Kidney tubule cell (primary cell): ENCODE measurements around the gene LCLAT1.
"Not testable (repeated sequence)": the region's sequence is repeated elsewhere in the genome, so short reads cannot be mapped to it uniquely, and the experiment has no call there.

Source experiments
- DNase-seq: peaks from one replicate; pipeline ENCODE4 v3.0.0-alpha.2; 2018; ENCODE audit warnings: low spot score

LCLAT1 gene

DNA sequence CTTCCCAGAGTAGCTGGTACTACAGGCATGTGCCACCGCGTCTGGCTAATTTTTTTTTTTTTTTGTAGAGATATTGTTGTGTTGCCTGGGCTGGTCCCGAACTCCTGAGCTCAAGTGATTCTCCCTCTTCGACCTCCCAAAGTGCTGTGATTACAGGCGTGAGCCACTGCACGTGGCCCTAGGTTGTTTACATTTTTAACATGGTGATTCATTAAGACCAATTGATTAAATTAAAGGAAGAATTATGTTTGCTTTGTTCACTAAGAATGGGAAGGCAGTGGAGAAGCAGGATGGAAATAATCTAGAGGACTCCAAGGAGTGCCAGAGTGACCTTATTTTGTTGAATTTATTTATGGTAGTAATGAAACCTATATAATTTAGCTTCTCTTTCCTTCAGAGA lies 7.5 kb downstream of the LCLAT1 start:
- no peak for DNase-seq

DNA sequence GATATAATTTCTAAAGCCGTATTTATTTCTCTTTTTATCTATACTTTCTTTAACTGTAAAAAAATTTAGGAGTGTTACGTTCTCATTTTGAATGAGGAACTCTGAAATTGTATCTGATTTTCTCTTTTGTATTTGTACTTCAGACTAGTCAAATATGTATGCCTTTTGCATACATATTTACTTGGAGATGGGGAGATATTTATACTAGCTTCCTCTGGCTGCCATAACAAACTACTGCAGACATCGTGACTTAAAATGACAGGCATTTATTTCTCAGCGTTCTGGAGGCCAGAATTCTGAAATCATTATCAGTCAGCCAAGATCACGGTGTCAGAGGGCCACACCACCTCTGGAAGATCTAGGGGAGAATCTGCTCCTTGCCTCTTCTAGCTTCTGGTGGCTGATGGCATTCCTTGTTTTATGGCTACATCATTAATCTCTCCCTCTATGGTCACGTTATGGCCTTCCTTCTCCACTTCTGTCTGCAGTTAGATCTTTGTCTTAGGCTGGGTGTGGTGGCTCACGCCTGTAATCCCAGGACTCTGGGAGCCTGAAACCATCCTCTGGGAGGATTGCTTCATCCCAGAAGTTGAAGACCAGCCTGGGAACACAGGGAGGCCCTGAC lies 8.2 kb downstream of the LCLAT1 start:
- DNase-seq: no peak

DNA sequence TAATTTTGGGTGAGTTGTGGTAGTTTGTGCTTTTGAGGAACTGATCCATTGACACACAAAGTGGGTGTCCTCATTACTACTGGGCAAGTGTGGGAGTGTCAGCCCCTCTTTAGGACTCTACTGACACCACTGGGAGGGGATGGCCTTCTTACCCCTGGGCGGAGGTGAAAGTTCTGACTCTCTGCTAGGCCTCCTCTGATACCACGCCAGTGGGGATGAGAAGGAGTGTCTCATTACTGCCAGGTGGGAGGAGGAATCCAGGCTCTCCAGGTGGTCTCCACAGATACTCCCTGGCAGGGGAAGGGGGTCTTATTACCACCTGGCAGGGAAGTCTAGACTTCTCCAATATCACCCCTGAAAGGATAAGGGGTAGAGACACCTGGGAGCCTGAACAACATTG lies 9.1 kb downstream of the LCLAT1 start:
- no peak for DNase-seq

DNA sequence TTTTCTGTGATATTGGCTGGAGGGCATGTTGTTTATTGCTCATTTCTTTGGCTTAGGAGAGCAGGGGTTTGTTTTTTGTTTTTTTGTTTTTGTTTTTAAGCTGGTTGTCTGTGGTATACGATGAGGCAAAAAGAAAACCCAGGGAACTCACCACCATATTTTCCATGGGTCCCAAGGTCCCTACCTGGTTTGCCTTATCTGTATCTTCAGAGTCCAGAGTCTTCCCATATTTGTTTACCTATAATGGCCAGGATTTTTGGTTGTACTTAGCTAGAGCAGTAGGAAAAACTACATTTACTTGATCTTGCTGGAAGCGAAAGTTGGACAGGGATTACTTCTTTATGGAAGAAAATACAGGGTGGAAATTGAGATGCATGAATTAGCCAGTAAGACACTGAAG lies 9.5 kb downstream of the LCLAT1 start:
- no peak for DNase-seq

DNA sequence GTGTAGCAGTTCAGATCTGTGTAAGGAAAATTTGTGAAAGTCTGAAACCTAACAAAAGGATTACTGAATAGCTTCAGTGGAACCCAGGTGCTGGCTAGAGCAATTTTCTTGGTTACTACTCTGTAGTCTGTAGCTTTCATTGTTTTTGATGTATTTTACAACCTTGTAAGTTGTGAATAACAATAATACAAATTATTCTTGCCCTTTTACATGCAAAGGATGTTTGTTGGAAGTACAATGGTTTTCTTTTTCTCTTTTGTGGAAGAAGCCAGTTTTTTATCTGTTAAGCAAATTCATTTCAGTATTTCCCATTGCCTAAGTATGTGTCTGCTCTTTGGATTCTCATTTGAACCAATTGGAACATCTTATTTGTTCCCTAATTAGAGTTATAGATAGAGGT lies 10.2 kb downstream of the LCLAT1 start:
- no peak for DNase-seq

DNA sequence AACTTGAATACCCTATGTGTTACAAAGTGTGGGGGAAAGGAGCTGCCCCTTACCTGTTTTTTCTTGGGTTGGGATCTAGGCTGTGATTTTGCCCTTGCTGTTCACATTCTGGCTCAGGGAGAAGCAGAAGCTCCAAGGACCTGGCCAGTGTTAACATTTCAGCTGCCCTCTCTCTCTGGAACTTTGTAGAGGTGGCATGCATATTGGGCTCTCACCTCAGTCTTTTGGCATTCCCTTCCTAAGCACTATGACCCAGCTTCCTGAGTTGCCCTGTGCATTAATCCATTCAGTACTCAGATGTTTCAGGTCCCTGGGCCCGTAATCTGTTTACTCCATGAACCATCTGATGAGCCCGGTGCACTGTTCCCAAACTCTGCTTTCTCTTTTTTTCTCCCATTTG lies 12.1 kb downstream of the LCLAT1 start:
- no peak for DNase-seq

DNA sequence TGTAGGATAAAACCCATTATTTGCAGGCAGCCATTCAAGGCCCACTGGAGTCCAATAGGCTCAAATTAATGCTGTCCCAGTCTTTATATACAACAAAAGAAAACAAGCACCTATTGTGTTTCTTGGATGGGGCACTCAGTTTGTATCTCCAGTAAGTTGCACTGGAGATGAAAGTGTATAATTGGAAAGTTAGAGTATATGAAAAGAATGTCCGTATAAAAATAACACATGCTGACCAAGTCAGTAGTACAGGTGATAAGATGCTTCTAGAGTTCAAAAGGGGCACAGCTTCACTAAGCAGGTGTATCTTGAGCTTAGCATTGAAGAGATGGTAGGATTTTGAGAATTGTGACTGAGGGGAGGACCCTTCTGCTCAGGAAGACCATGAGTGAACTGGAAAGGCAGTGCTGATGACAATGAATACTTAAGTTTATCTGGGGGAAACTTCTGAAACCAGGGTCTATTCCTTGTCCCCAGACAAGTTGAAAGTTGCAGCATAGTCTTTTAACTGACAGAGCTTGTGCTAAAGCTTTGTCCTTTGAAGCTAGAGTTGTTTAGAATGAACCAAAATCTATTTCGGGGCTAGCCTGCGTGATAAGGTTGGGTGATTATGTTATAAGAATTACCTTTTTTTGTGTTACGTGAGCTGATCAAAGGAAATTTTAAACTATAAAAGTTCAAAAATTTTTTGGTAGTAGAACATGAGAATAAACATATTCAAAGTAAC lies 15.2 kb downstream of the LCLAT1 start:
- no peak for DNase-seq

DNA sequence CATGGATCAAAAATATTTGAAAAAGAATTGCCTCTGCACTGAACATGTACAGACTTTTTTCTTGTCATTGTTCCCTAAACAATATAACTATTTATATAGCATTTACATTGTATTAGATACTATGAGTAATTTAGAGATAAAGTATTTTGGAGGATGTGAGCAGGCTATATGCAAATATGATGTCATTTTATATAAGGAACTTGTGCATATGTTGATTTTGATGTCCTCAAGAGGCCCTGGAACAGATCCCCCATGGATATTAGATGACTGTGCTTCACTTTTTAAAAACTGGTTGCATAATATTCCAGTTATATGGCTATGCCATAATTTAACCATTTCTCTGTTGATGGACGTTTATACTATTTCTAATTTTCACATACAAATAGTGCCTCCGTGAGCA lies 16.5 kb downstream of the LCLAT1 start:
- DNase-seq: no peak

DNA sequence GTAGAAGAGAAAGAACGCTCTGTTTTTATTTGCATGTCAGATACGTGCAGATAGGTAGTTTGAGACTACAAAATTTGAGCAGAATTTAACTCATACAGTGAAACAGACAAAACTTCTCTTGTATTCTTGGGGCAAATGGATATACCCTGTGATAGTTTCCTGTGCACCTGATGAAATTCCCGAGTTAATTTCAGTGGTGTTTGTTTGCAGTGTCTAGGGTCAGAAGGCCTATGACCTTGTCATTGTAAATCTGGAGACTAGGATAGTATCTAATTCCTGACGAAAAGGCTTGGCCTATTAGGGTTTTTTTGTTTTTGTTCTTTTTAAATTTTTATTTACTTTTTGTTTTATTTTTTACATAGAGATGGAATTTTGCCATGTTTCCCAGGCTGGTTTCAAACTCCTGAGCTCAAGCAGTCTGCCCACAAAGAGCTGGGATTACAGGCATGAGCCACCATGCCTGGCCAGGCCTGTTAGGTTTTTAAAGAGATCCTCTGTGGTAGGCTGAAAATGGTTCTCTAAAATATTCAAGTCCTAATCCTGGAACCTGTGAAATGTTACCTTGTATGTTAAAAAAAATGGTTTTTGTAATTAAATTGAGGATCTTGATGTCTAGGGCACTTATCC lies 17.6 kb downstream of the LCLAT1 start:
- no peak for DNase-seq

DNA sequence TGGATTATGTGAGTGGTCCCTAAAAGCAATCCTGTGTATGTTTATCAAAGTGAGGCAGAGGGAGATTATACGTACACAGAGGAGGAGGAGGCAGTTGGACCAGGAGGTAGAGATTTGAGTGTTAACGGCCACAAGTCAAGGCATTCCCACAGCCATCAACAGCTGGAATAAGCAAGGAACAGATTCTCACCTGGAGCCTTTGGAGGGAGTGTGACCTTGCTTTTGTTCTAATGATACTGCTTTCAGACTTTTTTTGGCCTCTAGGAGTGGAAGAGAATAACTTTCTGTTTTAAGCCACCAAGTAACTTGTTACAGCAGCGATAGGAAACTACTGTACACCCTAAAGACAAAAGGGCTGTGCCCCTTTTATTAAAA lies 18.1 kb downstream of the LCLAT1 start:
- no peak for DNase-seq

DNA sequence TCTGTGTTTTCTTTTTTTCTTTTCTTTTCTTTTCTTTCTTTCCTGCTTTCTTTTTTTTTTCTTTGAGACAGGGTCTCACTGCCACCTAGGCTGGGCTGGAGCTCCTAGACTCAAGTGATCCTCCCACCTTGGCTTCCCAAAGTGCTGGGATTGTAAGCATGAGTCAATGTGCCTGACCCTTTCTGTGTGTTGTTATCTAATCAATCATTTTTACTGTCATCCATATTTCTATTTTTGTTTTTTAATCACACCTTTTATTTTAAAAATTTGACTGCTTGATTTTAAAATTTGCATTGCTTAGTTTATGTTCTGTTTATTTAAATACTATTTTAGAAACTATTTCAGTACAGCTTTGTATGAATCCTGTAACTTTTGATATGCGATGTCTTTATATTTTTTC lies 19.2 kb downstream of the LCLAT1 start:
- DNase-seq: no peak

DNA sequence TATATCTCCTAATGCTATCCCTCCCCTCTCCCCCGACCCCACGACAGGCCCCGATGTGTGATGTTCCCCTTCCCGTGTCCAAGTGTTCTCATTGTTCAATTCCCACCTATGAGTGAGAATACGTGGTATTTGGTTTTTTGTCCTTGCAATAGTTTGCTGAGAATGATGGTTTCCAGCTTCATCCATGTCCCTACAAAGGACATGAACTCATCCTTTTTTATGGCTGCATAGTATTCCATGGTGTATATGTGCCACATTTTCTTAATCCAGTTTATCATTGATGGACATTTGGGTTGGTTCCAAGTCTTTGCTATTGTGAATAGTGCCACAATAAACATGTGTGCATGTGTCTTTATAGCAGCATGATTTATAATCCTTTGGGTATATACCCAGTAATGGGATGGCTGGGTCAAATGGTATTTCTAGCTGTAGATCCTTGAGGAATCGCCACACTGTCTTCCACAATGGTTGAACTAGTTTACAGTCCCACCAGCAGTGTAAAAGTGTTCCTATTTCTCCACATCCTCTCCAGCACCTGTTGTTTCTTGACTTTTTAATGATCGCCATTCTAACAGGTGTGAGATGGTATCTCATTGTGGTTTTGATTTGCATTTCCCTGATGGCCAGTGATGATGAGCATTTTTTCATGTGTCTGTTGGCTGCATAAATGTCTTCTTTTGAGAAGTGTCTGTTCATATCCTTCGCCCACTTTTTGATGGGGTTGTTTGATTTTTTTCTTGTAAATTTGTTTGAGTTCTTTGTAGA lies 20.2 kb downstream of the LCLAT1 start:
- not testable (repeated sequence) for DNase-seq

DNA sequence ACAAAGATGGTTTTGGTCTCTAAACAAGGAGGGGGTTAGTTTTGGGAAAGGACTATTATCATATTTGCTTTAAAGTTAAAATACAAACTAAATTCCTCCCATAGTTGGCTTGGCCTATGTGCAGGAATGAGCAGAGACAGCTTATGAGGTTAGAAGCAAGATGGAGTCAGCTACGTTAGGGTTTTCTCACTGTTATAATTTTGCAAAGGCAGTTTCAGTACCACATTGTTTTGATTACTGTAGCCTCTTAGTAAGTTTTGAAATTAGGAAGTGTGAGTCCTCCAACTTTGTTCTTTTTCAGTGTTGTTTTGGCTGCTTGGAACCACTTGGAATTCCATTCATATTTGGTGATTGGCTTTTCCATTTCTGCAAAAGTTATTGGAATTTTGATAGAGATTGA lies 23.4 kb downstream of the LCLAT1 start:
- DNase-seq: no peak

DNA sequence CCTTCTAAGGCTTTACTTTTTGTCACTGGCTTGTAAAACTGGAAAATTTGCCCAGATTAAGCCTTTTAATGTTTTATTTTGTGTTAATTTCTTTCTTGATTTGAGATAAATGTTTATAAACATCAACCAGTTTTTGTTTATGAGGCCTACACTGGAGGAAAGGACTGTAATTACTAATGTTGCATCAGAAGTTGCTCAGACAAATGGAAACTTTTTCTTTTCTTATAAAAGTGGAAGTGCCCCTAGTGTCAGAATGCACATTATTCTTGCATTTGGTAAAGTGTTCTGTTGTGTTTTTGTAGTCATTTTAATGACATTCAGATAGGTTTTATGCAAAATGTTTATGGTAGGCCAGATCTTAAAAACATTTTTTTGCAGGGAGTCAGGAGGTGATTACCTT lies 25.3 kb downstream of the LCLAT1 start:
- no peak for DNase-seq

DNA sequence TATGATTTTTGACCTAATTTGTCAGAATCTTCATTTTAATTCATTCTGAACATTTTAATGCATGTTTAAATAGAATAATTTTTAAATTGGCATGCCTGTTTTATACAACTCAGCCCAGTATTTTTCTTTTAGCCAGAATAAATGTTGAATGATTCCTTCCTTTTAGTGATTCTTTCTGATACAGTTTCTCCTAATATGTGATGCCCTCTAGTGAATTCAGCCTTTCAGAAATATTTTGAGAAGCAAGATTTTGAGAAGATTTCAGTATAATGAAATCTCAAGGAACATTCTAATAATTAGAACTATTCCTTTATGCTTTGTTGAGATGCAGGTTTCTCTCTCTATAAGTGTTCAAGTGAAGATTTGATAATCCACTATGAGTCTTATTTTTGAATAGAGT lies 28.5 kb downstream of the LCLAT1 start:
- no peak for DNase-seq

DNA sequence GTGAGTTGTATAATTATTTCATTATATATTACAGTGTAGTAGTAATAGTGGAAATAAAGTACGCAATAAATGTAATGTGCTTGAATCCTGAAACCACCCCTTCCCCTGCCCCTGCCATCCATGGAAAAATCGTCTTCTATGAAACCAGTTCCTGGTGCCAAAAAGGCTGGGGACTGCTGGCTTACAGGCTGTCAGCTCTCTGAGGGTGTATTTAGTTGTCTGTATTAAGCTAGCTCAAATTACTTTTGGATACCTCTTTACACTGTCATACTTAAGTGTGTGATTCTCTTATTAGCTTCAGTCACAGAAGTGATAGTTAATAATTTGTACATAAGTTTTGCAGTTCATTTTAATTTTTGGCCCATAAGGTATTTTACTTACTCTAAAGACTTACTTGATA lies 29.6 kb downstream of the LCLAT1 start:
- DNase-seq: no peak

DNA sequence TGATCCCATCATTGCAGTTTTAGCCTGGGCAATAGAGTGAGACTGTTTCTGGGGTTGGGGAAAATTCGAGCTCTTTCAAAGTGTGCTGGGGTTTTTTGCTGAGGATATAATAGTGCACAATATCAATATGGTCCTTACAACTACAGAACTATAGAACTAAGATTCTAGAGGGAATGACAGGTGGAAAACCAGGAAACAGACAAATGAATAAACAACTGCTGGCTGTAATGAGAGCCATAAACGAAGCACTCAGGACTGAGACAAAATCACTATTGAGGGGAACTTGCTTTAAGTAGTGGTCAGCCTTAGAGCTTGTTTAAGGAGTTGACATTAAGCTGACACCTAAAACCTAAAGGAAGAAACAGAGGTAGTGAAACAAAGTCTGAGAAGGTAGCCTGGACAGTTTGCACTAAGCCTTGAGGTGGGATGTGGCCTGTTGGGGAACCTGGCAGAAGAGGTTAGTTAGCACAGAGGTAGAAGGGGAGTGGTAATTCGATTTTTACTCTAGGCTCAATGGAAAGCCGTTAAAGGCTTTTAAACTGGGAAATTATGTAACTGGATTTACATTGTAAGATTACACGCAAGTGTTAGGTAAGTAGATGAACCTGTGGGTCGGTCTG lies 33.8 kb downstream of the LCLAT1 start:
- no peak for DNase-seq

DNA sequence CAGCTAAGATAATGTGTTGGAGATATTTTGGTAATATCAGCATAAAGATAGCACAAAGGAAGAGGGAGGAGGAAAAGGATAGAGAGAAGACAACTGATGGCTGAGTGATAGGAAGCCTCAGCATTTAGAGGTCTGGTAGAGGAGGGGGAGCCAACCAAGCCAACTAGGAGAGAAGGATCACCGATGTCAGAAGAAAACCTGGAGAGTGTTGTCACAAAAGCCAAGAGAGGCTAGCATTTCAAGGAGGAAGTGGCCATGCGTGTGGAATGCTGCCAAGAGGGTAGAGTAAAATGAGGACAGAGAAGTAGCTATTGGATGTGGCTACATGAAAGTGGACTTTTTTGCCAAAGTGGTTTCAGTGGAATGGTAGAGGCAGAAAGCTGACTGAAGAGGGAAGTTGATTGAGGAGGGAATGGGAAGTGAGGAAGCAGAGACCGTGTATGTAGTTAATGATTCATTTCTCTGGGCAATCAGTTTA lies 34.3 kb downstream of the LCLAT1 start:
- DNase-seq: peak; percentile 3

DNA sequence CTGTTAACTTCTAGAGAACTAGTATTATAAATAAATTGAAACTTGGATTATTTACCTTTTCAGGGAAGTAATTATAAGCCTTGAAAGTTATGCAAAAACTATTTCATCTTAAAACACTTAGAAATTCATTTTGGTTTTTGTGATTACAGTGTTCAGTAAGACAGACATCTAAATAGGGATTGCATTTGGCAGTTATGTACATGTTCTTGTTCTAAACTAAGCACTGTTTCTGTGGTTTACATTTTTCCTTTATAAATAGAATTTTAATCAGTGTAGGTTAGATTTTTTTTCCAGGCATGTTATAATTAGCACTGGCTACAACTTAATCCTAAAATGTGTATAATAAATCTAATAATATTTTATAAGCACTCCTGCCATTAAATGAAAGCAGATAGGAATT lies 35.0 kb downstream of the LCLAT1 start:
- no peak for DNase-seq

DNA sequence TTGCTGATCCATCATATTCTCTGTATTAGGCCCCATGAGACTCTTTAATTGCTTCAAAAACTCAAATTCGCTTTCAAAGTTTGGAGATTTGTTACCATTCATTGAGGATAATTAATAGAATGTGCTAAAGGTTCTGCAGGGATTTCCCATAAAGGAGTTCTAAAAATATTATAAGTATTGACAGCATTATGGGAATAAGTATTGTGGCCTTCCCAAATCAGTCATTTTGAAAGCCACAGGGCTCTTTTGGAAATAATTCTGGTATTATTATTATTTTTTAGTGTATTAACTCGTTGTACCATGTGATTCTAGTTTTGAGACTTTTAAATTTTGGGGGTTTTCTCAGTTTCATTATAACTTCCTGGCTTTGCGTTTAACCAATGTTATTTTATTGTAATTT lies 37.1 kb downstream of the LCLAT1 start:
- DNase-seq: no peak

DNA sequence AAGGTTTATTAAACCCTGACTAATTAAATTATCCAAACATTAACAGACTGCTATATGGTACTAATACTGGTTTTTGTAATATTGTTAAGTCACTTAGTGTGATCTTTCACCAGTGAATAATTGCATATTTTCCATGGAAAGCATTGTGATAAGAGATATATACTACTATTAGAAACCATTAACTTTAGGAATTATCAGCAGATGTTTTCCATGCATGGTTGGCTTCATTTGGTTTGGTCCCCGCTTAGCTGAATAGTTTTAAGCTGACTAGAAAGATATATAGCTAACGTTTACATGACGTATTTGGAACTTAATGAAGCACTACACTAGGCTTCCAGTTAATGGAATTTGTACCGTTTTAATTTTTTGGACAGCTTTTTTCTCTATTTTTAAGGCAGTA lies 37.9 kb downstream of the LCLAT1 start:
- DNase-seq: peak; percentile 44

DNA sequence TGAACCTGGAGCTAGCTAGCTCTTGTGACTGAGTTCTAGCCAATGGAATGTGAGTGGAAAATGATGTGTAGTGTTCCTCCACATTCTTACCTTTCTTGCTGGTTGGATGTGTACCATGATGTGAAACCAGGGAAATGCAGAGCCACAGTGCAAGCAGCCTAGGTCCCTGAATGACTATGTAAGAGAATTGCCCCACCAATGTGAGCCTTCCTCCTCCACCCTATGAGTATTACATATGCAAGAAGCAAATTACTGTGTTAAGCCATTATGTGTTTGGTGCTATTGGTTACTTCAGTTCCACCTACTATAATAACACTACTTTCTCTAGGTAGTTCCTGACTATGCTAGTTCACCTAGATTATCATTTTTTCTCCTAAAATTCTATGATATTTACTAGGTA lies 39.6 kb downstream of the LCLAT1 start:
- DNase-seq: no peak
